Measurements from ENCODE around the gene RASGRP2.

- TF ChIP-seq EZH2 (IDR thresholded peaks at IDR 0.05) (no peak), POLR2AphosphoS5 (IDR thresholded peaks at IDR 0.05; ENCODE audit: borderline replicate concordance, low read depth, low read length) (no peak), FOXP2 (optimal IDR thresholded peaks at IDR 0.05; ENCODE audit: control extremely low read depth, extremely low read length, insufficient read depth) (no peak)
Measured at GRCh38 chr11:64764040-64764611, 20.2 kb upstream of the RASGRP2 start.
